NCI-H1417 (cell line): Measurements from ENCODE around the gene TPK1.
A peak's percentile ranks its signal among the peaks of the same experiment; 100 is the strongest.
"Not testable (repeated sequence)": the region's sequence is repeated elsewhere in the genome, so short reads cannot be mapped to it uniquely, and the experiment has no call there.

ENCODE experiments used
- DNase-seq, 3 experiments: peaks; one replicate each; lab custom pipeline; 2025; lab: John Stamatoyannopoulos, UW

TPK1 gene

GRCh38 chr7:144777005-144777839 is 58.6 kb downstream of the TPK1 start:
- DNase-seq, result peak in 1 of 3 experiments; percentile 26

DNA sequence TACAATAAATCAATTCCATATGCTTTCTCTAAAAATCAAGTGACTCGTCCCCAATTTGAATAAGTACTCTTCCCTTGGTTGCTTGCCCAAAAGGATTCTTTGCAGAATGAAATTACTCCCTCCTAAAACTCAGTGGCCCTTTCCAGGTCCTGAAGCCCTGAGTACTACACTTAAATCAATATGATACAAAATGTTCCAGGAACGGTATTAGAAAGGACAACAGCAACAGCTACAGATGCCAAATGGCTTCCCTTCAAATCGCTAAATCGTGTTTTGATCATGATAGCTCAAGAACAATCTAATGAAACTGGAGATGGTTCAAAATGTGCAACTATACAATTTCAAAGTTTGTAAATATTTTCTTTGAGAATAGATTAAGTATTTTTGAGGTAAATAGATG is 59.4 kb downstream of the TPK1 start:
- no peak for DNase-seq

DNA sequence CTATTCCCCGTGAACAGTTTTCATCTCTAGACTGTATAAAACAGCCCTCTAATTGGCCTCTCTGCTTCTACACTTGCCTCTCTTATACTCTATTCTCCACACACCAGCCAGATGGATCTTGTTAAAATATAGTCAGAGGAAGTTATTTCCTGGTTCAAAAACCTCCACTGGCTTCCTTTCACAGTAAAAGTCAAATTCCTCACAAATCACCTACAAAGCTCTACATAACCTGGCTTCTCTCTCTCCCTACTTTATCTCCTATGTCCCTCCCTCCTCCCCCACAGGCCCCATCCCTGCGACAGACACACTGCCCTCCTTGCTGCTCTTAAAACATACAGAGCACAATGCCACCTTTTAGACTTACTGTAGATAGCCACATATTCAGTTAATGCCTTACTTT is 60.1 kb downstream of the TPK1 start:
- DNase-seq, result no peak

- no peak for DNase-seq
These were observed 63.9 kb downstream of the TPK1 start for GRCh38 chr7:144771927-144772326.

DNA sequence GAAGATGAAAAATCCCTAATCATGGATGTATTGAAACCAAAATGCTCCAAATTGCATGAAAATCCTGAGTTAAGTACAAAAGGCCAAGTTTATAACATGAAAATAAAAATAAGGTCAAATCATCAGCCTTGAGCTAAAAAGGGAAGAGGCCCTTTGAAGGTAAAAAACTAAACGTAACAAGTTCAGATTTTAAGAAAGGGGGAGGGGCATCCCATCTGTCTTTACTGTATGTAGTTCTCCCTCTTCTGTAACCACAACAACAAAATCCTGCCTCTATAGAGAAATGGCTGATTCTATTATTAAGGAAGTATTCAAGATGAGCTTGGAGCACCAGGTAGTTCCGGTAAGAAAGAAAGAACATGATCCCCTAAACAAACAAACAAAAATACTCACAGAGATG is 64.7 kb downstream of the TPK1 start:
- no peak for DNase-seq

DNA sequence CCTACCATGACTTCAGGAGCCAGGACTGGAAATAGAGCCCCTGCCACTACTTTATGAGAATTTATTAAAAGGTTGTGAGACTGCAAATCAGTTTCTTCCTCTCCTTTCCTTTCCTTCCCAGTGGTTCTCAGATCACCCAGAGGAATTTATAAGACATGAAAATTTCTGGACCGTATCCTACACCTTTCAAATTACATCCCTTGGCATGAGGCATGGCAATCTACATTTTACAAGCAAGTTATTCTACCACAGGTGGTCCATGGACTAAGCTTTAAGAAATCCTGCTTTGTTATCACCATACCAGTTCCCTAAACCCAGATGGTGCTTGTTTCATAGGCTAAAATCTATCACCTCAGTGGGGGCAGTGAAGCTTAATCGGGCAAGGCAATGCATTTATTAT is 66.5 kb downstream of the TPK1 start:
- no peak for DNase-seq

DNA sequence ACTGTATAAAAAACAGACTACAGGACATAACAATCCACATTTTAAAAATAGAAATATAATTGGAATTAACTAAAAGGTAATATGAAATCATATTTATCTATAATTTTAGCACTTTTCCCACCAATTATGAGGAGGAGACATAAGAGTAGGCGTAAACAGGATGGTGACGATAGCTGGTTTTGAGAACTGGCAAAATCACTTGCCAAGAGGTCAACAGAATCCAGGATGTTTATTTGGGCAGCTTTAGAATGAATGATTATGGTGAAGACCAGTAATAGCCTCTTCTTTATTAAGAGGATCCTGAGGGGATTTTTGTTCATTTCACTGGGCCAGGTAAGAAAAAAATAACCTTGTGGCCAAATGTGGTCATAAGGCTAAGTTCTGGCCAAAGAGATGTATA is 67.2 kb downstream of the TPK1 start:
- DNase-seq, result no peak

DNA sequence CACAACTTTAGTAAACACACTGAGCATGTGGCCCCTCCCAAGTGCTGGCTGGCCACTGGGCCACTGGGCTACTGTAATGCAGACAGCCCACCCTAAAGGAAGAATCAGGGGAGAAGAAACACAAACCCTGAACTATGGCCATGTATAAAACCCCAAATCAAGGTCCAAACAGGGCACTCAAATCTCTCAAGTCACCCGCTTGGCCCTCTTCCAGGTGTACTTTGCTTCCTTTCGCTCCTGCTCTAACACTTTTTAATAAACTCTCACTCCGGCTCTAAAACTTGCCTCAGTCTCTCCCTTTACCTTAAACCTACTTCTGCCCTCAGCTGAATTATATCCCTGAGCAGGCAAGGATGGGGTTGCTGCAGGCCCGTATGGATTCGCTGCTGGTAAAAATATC is 72.6 kb downstream of the TPK1 start:
- DNase-seq, result no peak

GRCh38 chr7:144762853-144763252 is 73.0 kb downstream of the TPK1 start:
- DNase-seq, result no peak

- no peak for DNase-seq
These were observed 74.4 kb downstream of the TPK1 start for GRCh38 chr7:144761493-144761892.

GRCh38 chr7:144759653-144760052 is 76.2 kb downstream of the TPK1 start:
- no peak for DNase-seq

DNA sequence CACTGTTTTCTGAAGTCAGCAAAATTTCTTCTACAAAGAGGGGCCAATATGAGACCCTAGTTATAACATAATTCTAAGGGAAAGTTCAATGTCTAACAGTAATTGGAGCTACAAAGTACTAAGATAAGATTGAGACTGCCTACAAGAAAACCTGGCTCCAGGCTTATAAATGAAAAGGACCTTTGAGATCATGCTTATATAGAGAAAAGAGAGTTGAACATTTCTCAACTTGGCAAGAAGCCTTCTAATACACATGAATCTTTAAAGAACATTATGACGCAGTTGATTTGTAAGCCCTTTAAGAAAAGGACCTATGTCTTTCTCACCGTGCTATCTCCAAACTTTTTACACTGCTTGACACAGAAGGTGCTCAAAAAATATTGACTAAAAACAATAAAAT is 87.9 kb downstream of the TPK1 start:
- no peak for DNase-seq

GRCh38 chr7:144738708-144739314 is 97.0 kb downstream of the TPK1 start:
- DNase-seq, result peak in 2 of 3 experiments; percentile 22 to 58

DNA sequence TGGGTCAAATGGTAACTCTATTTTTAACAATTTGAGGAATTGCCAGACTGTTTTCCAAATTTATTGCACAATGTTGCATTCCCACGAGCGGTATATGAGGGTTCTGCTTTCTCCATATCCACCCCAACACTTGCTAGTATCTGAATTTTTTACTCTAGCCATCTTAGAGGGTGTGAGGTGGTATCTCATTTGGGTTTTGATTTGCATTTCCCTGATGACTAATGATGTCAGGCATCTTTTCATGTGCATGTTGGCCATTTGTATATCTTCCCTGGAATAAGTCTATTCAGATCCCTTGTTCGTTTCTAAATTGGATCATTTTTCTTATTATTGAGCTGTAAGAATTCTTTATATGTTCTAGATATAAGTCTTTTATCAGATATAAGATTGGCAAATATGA is 97.7 kb downstream of the TPK1 start:
- no peak for DNase-seq

DNA sequence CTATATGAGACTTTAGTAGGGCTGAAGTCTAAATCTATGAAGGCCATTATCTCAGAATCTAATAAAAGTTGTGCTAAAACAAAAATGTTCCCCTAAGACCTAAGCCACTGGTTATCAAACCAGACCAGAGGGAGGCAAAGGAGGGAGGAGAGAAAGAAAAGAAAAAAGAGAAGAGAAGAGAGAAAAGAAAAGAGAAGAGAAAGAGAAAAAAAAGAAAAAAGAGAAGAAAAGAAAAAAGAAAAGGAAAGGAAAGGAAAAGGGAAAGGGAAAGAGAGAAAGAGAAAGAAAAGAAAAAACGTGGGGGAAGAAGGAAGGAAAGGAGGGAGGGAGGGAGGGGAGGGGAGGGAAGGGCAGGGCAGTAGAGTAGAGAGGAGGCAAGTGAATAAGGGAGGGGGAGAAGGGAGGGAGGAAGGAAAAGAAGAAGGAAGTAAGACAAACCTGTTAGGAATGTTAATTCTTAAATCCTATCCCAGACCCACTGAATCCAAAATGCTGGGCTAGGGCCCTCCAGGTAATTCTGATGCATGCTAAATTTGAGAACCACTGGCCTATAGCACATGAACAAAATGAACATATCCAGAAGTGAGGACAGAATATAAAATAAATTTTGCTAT is 98.9 kb downstream of the TPK1 start:
- no peak for DNase-seq

- peak in 1 of 3 experiments; percentile 29 for DNase-seq
These were observed 100.2 kb downstream of the TPK1 start for GRCh38 chr7:144735505-144736276.

GRCh38 chr7:144731661-144732351 is 104.0 kb downstream of the TPK1 start:
- no peak for DNase-seq

DNA sequence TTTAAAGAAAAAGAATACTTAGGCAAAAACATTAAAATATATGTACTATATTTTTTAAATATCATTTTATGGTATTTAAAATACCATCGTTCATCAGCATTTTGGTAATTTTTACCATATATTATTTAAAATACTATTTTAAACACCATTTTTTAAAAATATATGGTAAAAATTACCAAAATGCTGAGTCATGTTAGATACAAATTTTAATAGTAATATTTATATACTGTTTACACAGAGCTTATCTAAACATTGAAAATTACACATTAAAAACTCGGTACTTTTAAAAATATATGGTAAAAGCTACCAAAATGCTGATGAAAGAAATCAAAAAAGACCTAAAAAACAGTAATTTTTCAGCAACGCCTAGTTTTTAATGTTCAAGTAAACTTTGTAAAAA is 105.6 kb downstream of the TPK1 start:
- no peak for DNase-seq

DNA sequence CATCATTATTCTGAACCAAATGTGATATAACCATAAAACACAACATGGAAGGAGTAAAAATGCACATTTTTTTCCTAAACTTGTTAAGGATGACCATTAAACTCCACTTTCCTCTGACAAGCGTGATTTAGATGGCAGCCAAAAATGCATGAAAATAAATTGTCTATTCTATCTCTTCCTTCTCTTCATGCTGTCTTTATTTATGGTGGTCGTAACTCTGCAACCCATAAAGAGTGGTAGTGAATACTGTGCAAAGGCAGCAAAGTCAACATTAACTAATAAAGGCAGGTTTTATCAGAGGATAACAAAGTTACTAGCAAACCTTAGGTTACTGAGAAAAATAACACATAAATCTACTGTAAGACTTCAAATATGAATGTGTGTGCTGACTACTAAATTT is 106.6 kb downstream of the TPK1 start:
- peak in 1 of 3 experiments; percentile 49 for DNase-seq

DNA sequence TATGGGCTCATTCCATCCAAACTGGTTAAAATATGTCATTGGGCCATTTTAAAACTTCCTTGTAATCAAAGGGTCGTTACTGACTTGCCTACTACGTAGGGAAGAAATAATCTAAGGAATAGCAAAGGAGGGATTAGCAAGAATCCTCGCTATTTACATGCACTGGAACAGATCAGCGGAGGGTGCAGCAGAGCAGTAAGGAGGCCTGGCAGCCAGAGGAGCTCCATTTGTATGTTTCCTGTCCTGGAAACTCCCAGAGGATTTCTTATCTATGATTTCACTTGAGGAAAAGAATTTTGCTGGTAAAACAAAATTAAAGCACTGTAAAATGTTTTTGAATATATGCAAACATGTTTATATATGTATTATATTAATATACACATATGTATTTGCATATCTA is 107.3 kb downstream of the TPK1 start:
- DNase-seq, result no peak

DNA sequence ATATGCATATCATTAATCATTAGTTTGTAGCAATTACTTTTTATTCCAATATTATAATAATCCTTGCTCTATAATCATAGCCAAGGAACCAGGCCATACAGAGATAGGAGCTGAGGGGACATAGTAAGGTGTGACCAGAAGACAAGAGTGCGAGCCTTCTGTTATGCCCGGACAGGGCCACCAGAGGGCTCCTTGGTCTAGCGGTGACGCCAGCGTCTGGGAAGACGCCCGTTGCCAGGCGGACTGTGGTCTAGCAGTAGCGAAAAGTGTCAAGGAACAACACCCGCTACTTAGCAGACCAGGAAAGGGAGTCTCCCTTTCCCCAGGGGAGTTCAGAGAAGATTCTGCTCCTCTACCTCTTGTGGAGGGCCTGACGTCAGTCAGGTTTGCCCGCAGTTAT is 109.0 kb downstream of the TPK1 start:
- DNase-seq, result not testable (repeated sequence)

DNA sequence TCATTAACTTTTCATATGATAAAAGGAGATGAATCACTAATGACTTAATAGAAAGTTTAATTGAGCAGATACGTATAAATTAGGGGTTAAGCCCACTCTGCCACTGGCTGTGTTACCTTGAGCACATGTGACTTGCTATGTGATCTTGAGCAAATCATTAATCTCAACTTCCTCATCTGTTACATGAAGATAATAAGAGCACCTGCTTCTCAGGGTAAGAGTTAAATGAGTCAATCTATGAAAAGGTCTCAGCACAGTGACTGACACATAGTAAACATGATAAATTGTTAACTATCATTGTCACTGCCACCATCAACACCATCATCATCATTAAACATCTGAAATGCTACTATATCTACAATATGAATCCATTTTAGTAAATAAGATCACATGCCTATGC is 110.8 kb downstream of the TPK1 start:
- DNase-seq, result peak in 2 of 3 experiments; percentile 14 to 52
